ENCODE measurements around the gene DOCK2.

GRCh38 chr5:170055606-170056005 is 418.5 kb downstream of the DOCK2 start:
- TF ChIP-seq CTCF (IDR thresholded peaks at IDR 0.05) (no peak), POLR2A (IDR thresholded peaks at IDR 0.05) (no peak), POLR2AphosphoS5 (IDR thresholded peaks at IDR 0.05) (no peak)
